ENCODE results near the gene NGDN. TPM values are rescaled to one million over a fixed set of nuclear protein-coding genes. Genes with fewer than 3 reads are reported as not detected.

NGDN gene
- total RNA-seq, 4 donors from 2014 or later, result 14.3 to 53.5 (median 38.9) TPM

DNA sequence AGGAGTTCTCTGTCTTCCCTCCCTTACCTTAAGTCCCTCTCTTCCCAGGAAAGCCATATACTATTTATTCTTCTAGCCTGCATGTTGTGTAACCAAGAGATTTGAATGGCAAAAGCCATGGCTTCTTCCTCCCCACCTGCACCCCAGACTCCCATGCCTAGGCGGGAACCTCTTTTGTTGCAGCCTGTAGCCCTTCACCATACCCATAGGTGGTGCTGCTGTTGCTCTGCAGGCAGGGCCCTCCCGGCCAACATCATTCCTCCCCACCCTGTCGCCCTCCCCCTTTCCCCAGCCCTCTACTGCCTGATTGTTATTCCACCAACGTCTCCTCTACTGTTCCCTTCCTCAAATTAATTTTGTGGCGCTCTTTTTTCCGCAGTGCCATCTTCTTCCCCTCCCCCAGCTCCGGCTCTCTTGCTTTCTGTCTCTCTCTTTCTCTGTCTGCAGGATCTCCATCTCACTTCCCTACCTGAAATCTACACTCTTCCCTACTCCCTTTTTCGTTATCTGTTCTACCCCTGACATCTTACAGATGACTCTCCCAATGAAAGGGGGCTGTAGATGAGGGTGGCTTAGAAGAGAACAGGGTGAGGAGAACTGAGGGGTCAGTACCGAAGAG, 13.8 kb downstream of the NGDN start:
- Histone ChIP-seq H3K27ac (no peak overlapping the region), H3K4me3 (no peak overlapping the region), H3K36me3 (no peaks in the 10 kb centered on the region), H3K27me3 (no peaks in the 10 kb centered on the region), H3K9me3 (no peaks in the 10 kb centered on the region), H3K4me1 (no peaks in the 10 kb centered on the region)
- intact Hi-C loops (cut with DNase I; ENCODE audit: low total_unique reads), result no loop called here
- no peak for DNase-seq
- TF ChIP-seq POLR2A (IDR thresholded peaks at IDR 0.05), result no peak
- TF ChIP-seq, protein P1, sequence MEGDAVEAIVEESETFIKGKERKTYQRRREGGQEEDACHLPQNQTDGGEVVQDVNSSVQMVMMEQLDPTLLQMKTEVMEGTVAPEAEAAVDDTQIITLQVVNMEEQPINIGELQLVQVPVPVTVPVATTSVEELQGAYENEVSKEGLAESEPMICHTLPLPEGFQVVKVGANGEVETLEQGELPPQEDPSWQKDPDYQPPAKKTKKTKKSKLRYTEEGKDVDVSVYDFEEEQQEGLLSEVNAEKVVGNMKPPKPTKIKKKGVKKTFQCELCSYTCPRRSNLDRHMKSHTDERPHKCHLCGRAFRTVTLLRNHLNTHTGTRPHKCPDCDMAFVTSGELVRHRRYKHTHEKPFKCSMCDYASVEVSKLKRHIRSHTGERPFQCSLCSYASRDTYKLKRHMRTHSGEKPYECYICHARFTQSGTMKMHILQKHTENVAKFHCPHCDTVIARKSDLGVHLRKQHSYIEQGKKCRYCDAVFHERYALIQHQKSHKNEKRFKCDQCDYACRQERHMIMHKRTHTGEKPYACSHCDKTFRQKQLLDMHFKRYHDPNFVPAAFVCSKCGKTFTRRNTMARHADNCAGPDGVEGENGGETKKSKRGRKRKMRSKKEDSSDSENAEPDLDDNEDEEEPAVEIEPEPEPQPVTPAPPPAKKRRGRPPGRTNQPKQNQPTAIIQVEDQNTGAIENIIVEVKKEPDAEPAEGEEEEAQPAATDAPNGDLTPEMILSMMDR (IDR thresholded peaks at IDR 0.05), result no peak

DNA sequence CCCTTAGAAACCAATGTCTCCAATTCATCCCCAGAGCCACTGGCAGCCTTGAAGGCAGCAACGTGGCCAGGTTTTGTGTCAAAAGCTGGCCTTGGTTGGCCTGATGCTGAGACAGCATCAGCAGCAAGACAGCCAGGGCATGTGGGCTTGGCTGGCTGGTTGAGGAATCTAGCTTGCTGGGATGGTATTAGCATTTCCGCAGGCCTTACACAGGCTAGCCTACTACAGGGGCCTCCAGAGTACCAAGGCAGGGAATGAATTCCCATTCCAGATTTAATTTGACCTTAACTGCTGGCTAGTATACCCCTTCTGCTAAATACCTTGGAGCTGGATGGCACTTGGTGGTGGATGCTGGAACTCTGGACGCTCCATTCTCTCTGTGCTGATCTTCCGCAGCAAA, 15.8 kb downstream of the NGDN start:
- intact Hi-C loops (cut with DNase I; ENCODE audit: low total_unique reads), result no loop called here
- H3K4me3 ChIP-seq, result no peak overlapping the region
- no peaks in the 10 kb centered on the region for H3K36me3 ChIP-seq

DNA sequence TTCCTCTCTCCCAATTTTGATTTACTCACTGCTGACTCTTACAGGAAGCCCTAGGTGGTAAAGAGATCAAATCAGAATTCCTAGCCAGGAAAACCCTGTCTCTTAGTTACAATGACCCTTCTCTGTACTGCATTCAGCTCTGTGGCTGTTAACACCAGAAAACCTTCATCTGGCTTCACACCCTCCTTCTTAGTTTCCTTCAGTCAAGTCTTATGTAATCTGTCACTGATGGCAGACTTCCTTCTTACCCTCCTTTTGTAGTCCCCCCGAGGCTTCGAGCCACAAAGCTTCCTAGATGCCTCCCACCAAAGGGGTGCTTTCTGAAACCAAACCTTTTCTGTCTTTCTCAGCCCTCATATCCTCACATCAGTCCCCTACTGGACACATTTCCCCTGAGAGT, 16.5 kb downstream of the NGDN start:
- no peak for DNase-seq
- intact Hi-C loops (cut with DNase I; ENCODE audit: low total_unique reads), result no loop called here
- H3K4me1 ChIP-seq, result no peaks in the 10 kb centered on the region
- H3K36me3 ChIP-seq, result no peaks in the 10 kb centered on the region
- no peaks in the 10 kb centered on the region for H3K9me3 ChIP-seq
- no peaks in the 10 kb centered on the region for H3K27me3 ChIP-seq
- no peak overlapping the region for H3K4me3 ChIP-seq
- H3K27ac ChIP-seq, result no peak overlapping the region
- no peak for TF ChIP-seq POLR2A (IDR thresholded peaks at IDR 0.05)
- TF ChIP-seq, protein P1 (IDR thresholded peaks at IDR 0.05), result no peak

More for the DNA sequence above, 15.8 kb downstream of the NGDN start:
- no peak overlapping the region for H3K27ac ChIP-seq
- DNase-seq, result no peak
- H3K4me1 ChIP-seq, result no peaks in the 10 kb centered on the region
- TF ChIP-seq POLR2A (IDR thresholded peaks at IDR 0.05), result no peak
- TF ChIP-seq, protein P1 (IDR thresholded peaks at IDR 0.05), result no peak
- no peaks in the 10 kb centered on the region for H3K9me3 ChIP-seq
- no peaks in the 10 kb centered on the region for H3K27me3 ChIP-seq

DNA sequence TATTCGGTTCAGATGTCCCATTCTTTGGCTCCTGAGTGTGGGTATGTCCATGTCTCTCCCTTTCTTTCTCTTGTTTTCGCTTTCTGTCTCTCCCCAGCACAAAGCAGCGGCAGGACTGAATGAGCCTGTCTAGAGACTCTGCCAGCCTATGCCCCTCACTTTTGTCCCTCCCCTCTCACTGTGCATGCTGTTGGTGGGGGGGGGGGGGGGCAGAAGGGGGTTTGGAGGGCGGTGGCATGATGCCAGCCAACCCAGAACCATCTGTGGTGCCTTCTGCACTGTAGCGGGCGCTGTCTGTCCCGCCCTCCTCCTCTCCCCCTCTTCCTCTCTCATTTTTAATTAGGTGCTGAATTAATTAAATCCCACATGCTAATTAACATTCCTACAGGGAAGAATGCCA, 17.7 kb downstream of the NGDN start:
- H3K27ac ChIP-seq, result no peak overlapping the region
- DNase-seq, result no peak
- no peaks in the 10 kb centered on the region for H3K36me3 ChIP-seq
- no peak for TF ChIP-seq POLR2A (IDR thresholded peaks at IDR 0.05)
- TF ChIP-seq, protein P1 (IDR thresholded peaks at IDR 0.05), result no peak
- no peaks in the 10 kb centered on the region for H3K9me3 ChIP-seq
- intact Hi-C loops (cut with DNase I; ENCODE audit: low total_unique reads), result no loop called here
- H3K27me3 ChIP-seq, result no peaks in the 10 kb centered on the region
- no peak overlapping the region for H3K4me3 ChIP-seq
- H3K4me1 ChIP-seq, result no peaks in the 10 kb centered on the region

DNA sequence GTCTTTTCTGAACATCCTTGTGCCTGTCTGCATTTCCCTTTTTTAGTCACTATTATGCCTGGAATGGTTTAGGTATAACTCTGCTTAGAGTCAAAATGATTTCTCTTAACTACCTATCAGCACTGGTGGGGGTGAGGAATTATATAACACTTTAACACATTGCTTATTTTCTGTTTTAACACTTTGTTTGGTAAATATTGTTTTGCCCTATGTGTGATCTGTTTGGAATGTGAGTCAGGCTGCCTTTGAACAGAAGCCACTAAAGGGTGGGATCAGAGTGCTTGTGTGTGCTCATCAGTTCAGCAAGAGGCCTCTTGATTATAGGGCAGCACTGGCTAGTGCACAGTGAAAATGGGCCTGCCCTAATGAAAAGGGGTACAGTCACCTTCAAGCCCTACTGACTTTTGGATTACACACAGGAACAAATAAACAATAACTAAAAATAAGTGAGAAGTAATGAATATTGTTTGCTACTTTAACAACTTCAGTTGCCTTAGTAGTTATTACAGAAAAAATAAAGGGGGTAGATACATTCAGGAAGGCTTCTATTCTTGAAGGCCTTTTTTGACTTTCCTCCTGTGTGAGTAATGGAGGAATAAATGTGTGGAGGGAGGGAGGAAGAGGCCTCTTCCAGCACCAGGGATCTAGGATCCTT, 23.2 kb downstream of the NGDN start:
- Histone ChIP-seq H3K9me3 (no peaks in the 10 kb centered on the region), H3K27ac (no peak overlapping the region), H3K4me1 (no peaks in the 10 kb centered on the region), H3K27me3 (no peaks in the 10 kb centered on the region), H3K36me3 (no peaks in the 10 kb centered on the region), H3K4me3 (no peak overlapping the region)
- intact Hi-C loops (cut with DNase I; ENCODE audit: low total_unique reads), result no loop called here
- TF ChIP-seq, protein P1 (IDR thresholded peaks at IDR 0.05), result no peak
- no peak for TF ChIP-seq POLR2A (IDR thresholded peaks at IDR 0.05)
- no peak for DNase-seq
